GM19043 (cell line): ENCODE measurements around the gene PF4V1.

Experiments used
- ATAC-seq: cut with Tn5 transposase; IDR thresholded peaks from one replicate; pipeline ENCODE4 v1.9.1; 2021; ENCODE audit warnings: low read depth; ENCODE audit not compliant: unreplicated experiment

Gene PF4V1, protein sequence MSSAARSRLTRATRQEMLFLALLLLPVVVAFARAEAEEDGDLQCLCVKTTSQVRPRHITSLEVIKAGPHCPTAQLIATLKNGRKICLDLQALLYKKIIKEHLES

GRCh38 chr4:73853246-73853704, at the start of gene PF4V1:
Gene PF4V1, plus strand, starts transcription at chr4:73853296. Its CDS starts 67 bp downstream, at chr4:73853363.
- ATAC-seq: no peak

GRCh38 chr4:73810191-73810590, 42.9 kb upstream of the PF4V1 start:
- ATAC-seq: no peak

DNA sequence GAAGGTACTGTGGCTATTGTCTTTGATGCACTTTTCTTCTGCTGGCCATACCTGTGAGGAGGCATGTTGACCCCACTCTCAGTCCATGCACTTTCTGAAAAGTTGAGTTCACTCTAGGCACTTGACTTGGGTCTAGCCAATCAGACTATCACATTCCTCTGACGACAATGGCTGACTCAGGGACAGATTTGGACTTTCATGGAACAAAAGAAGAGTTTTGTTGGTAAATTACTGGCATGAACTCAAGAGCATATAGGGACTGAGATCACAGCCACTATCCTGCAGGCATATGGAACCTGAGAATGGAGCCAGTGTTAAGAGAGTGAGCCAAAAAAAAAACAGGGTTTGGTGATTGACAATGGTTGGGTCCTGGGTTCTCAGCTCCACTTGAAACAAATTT, 41.3 kb upstream of the PF4V1 start:
- ATAC-seq: no peak

DNA sequence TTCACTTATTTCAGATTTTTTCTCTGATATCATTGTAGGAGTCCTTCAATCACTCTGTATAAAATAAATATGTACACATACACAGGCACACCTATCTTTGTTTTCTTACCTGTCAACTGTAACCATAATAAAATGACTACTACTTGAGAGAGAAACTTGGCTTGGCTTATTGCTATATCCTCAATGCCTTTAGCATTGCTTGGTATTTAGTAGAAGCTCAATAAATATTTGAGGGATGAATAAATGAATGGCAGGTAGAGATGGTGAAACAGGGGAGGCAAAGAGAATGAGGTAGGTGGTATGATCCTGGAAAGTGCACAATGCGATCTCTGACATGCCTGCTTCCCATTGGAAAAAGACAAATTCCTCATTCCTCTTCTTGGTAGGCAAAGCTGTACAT, 38.4 kb upstream of the PF4V1 start:
- ATAC-seq: no peak

DNA sequence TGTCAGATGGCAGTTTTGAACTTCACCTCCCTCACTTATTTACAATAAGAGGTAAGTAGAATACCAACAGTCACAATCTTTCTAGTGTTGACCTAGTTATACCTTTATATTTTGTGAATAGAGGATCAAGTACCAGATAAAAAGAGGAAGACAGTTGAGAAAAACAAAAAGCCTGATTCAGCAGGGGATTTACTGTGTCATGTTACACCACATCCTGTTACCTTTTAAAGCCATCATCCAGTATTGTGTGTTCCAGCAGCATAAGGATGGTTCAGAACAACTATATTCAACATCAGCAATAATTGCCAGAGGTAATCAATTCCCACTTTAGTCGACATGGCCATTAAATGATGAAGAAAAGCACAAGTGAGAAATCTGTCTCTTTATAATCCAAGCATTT, 38.0 kb upstream of the PF4V1 start:
- no peak for ATAC-seq

GRCh38 chr4:73816814-73817213, 36.3 kb upstream of the PF4V1 start:
- ATAC-seq: no peak

- ATAC-seq: no peak
Observed at GRCh38 chr4:73817341-73817740, 35.8 kb upstream of the PF4V1 start.

GRCh38 chr4:73821325-73821724, 31.8 kb upstream of the PF4V1 start:
- ATAC-seq: no peak

DNA sequence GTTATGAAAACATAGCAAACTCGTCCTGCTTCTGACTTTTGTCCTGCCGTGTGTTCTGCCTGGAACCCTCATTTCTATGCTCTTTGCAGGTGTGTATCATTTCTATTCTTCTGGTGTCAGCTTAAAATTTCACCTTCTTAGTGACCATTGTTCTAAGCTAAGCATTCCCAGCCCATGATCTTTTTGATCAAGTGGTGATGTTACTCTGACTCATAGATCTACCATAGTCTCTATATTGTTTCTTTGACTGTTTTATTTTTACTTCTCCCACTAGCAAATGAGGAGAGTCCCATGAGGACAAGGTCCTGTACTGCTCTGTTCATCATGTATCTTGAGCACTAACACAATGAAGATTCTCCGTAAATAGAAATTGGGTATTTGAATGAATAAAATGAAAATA, 30.7 kb upstream of the PF4V1 start:
- no peak for ATAC-seq

DNA sequence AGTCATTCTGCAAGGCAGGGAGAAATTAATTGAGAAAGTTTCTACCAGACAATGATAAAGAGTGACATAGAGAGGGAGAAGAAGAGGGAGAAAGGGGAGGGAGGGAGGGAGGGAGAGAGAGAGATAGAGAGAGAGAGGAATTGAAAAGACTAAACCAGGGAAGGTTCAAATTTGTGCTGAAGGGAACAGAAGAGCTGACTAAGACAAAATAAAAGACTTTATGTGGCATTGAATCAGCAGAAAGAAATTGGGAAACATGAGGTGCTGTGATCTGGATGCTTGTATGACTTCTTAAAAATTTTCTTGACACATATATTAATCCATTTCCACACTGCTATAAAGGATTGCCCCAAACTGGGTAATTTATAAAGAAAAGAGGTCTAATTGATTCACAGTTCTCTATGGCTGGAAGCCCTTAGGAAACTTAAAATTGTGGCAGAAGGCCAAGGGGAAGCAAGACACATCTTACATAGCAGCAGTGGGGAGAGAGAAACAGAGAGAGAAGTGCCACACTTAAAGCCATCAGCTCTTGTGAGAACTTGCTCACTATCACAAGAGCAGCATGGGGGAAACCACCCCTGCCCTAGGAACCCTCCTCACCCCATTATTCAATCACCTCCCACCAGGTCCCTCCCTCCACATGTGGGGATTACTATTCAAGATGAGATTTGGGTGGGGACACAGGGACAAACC, 30.1 kb upstream of the PF4V1 start:
- ATAC-seq: no peak

- ATAC-seq: no peak
Observed at GRCh38 chr4:73823760-73824159, 29.3 kb upstream of the PF4V1 start.

GRCh38 chr4:73828956-73829355, 24.1 kb upstream of the PF4V1 start:
- no peak for ATAC-seq

DNA sequence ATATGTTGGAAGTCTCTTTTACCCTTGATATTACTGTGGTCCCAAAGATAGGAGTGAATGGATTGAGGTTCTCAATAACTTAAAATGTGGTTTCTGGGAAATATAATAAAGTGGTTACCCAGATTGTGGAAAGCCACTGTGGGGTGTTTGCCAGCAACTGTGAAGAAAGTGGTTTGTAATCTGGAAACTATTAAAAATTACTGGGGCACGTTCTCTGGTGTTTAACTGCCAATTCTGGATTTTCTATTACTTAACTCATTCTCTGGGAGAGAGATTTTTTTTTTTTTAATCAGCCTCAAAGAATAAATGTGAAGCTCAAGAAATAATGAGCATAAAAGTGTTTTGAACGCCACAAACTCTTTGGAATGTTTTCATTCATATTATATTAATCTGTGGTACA, 21.5 kb upstream of the PF4V1 start:
- no peak for ATAC-seq

GRCh38 chr4:73832651-73833237, 20.4 kb upstream of the PF4V1 start:
- no peak for ATAC-seq

GRCh38 chr4:73836373-73837279, 16.5 kb upstream of the PF4V1 start, which contains the start of gene CXCL6:
Gene CXCL6, plus strand, starts transcription at chr4:73836678. Its CDS starts 73 bp downstream, at chr4:73836751.
- no peak for ATAC-seq

DNA sequence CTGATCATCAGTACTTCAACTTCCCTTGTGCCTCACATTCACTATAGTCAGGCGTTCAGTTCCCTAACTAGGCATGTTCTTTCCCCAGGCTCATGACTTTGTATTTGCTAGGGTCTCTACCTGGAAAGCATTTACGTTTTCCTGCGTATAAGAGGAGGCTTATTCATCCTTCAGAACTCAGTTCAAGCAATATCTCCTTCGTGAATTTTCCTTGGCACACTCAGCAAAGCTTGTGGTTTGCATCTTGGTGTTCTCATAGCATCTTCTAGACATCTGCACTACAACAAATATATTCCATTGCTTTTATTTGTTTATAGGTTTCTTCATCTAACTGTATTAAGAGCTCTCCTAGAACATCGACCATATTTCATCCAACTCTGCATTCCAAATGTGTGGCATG, 14.0 kb upstream of the PF4V1 start:
- ATAC-seq: no peak

- ATAC-seq: no peak
Observed at GRCh38 chr4:73839715-73840114, 13.4 kb upstream of the PF4V1 start.

GRCh38 chr4:73841243-73841925, 11.7 kb upstream of the PF4V1 start:
- no peak for ATAC-seq

DNA sequence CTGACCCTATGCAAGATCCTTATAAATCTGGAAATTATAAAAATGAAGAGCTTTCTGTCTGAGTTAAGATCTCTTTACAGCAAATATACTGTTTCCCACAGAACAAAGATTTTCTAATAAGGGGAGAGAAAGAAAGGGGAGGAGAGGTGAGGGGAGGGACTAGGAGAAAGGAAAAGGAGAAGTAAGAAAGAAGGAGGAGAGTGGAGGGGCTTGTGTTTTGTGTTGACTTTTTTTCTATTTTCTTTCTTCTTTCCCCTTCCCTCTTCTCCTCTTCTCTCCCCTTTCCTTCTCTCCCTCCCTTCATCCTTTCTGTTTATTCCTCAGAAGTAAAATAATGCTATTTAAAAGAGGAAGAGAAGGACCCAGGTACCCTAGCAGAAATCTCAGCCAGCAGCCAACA, 10.4 kb upstream of the PF4V1 start:
- no peak for ATAC-seq

- ATAC-seq: no peak
Observed at GRCh38 chr4:73843369-73843768, 9.7 kb upstream of the PF4V1 start.

GRCh38 chr4:73844345-73844744, 8.8 kb upstream of the PF4V1 start:
- ATAC-seq: no peak
